RWPE2 (cell line): Measurements from ENCODE around the gene CAGE1.
"Not testable (repeated sequence)": the region's sequence is repeated elsewhere in the genome, so short reads cannot be mapped to it uniquely, and the experiment has no call there.

Experiments
- ATAC-seq: fragments of 200-7000 bp; cut with Tn5 transposase; 3 replicates; pipeline ENCODE4 v1.9.1; 2021; ENCODE audit warnings: low read depth
- DNase-seq: peaks from one replicate; pipeline ENCODE4 v3.0.0-alpha.2; 2020; ENCODE audit warnings: low spot score
- H3K27ac ChIP-seq: fragments of 450-650 bp; 2 replicates; pipeline ENCODE4 v1.5.1; 2017; ENCODE audit warnings: mild to moderate bottlenecking; ENCODE audit not compliant: poor library complexity, severe bottlenecking
- H3K27me3 ChIP-seq: fragments of 250-450 bp; sonication (Bioruptor Pico); 2 replicates; pipeline ENCODE4 v1.5.1; 2021; ENCODE audit warnings: mild to moderate bottlenecking, moderate library complexity; ENCODE audit not compliant: insufficient read depth, poor library complexity, severe bottlenecking
- H3K36me3 ChIP-seq: fragments of 250-450 bp; sonication (Bioruptor Pico); 2 replicates; pipeline ENCODE4 v1.5.1; 2020; ENCODE audit warnings: low read depth, mild to moderate bottlenecking, moderate library complexity
- H3K4me1 ChIP-seq: fragments of 250-450 bp; sonication (Bioruptor Pico); 2 replicates; pipeline ENCODE4 v1.5.1; 2021; ENCODE audit warnings: mild to moderate bottlenecking, moderate library complexity; ENCODE audit not compliant: insufficient read depth, poor library complexity, severe bottlenecking
- H3K4me3 ChIP-seq: fragments of 250-450 bp; sonication (Bioruptor Pico); 2 replicates; pipeline ENCODE4 v1.5.1; 2021; ENCODE audit warnings: mild to moderate bottlenecking, moderate library complexity; ENCODE audit not compliant: severe bottlenecking
- H3K9me3 ChIP-seq: fragments of 250-450 bp; sonication (Bioruptor Pico); 2 replicates; pipeline ENCODE4 v1.5.1; 2021; ENCODE audit warnings: mild to moderate bottlenecking, moderate library complexity; ENCODE audit not compliant: severe bottlenecking
- TF ChIP-seq, protein P1 (sequence below): fragments of 450-650 bp; IDR thresholded peaks from one replicate; pipeline ENCODE4 v1.5.1; 2017; ENCODE audit warnings: mild to moderate bottlenecking, moderate library complexity; ENCODE audit not compliant: poor library complexity, severe bottlenecking

The CAGE1 gene

DNA sequence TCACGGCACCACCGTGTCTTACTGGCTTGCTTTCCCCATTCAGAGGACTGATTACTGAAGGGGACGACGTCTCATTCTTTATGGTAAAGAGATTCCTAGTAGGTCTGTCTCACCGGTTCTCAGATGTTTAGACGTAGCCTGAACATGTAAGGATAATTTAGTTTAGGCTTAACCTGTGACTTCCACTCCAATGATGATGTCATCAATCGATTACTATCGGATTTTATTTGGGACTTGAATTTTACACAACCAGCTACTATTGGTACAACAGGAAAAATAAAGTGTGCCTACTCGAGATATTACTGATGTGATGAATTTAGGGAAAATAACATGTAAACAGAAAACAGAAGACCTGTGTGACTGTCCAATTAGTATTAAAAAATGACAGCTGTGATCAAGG is 72.0 kb downstream of the CAGE1 start:
- Histone ChIP-seq H3K4me3 (no peak overlapping the region), H3K27me3 (no peaks in the 10 kb centered on the region), H3K36me3 (no peaks in the 10 kb centered on the region), H3K4me1 (peaks cover 6% of the 10 kb centered on the region), H3K27ac (no peak overlapping the region), H3K9me3 (no peaks in the 10 kb centered on the region)
- DNase-seq (no peak), ATAC-seq (no peak)
- TF ChIP-seq, protein P1, sequence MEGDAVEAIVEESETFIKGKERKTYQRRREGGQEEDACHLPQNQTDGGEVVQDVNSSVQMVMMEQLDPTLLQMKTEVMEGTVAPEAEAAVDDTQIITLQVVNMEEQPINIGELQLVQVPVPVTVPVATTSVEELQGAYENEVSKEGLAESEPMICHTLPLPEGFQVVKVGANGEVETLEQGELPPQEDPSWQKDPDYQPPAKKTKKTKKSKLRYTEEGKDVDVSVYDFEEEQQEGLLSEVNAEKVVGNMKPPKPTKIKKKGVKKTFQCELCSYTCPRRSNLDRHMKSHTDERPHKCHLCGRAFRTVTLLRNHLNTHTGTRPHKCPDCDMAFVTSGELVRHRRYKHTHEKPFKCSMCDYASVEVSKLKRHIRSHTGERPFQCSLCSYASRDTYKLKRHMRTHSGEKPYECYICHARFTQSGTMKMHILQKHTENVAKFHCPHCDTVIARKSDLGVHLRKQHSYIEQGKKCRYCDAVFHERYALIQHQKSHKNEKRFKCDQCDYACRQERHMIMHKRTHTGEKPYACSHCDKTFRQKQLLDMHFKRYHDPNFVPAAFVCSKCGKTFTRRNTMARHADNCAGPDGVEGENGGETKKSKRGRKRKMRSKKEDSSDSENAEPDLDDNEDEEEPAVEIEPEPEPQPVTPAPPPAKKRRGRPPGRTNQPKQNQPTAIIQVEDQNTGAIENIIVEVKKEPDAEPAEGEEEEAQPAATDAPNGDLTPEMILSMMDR, result no peak

DNA sequence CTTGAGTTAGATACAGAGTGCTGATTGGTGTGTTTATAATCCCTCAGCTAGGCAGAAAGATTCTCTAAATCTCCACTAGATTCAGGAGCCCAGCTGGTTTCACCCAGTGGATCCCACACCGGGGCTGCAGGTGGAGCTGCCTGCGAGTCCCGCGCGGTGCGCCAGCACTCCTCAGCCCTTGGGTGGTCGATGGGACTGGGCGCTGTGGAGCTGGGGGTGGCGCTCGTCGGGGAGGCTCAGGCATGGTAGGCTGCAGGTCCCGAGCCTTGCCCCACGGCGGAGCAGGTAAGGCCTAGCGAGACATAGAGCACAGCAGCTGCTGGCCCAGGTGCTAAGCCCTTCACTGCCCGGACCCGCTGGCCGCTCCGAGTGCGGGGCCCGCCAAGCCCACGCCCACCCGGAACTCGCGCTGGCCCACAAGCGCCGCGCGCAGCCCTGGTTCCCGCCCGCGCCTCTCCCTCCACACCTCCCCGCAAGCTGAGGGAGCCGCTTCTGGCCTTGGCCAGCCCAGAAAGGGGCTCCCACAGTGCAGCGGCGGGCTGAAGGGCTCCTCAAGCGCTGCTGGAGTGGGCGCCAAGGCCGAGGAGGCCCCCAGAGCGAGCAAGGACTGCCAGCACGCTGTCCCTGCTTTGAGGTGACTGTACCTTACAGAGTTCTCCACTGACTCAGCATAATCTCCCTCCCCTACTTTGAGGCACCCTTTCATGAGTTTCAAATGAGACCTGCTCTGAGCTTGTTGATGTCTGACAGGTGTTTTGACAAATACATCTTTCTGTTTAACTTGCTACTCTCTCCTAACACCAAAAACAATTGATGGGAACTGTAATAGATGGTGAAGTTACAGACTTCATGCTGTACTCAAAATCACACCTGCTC is 72.6 kb downstream of the CAGE1 start:
- DNase-seq (no peak), ATAC-seq (no peak)
- H3K36me3 ChIP-seq, result no peaks in the 10 kb centered on the region; the same call in 1 of the 2 replicates
- H3K4me1 ChIP-seq, result peaks cover 6% of the 10 kb centered on the region
- TF ChIP-seq, protein P1, result no peak
- H3K27ac ChIP-seq, result no peak overlapping the region
- no peak overlapping the region for H3K4me3 ChIP-seq
- H3K27me3 ChIP-seq, result no peaks in the 10 kb centered on the region
- H3K9me3 ChIP-seq, result no peaks in the 10 kb centered on the region

DNA sequence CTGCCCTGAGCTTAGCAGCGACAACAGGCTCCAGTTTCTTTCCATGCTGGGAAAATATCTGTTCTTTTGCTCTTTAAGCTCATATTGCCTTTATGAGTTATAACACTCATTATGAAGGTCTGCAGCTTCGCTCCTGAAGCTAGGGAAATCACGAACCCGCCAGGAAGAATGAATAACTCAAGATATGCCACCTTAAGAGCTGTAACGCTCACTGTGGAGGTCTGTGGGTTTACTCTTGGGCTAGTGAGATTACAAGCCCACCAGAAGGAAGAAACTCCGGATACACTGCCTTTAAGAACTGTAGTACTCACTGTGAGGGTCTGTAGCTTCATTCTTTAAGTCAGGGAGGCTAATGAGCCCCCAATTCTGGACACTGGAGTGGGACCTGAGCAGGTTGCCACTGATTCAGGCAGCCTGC is 73.6 kb downstream of the CAGE1 start:
- Histone ChIP-seq H3K27me3 (no peaks in the 10 kb centered on the region), H3K9me3 (no peaks in the 10 kb centered on the region), H3K4me3 (no peak overlapping the region), H3K4me1 (peaks cover 11% of the 10 kb centered on the region), H3K36me3 (peaks cover 9% of the 10 kb centered on the region; the same call in 1 of the 2 replicates), H3K27ac (no peak overlapping the region)
- TF ChIP-seq, protein P1, result no peak
- DNase-seq (no peak), ATAC-seq (no peak)

DNA sequence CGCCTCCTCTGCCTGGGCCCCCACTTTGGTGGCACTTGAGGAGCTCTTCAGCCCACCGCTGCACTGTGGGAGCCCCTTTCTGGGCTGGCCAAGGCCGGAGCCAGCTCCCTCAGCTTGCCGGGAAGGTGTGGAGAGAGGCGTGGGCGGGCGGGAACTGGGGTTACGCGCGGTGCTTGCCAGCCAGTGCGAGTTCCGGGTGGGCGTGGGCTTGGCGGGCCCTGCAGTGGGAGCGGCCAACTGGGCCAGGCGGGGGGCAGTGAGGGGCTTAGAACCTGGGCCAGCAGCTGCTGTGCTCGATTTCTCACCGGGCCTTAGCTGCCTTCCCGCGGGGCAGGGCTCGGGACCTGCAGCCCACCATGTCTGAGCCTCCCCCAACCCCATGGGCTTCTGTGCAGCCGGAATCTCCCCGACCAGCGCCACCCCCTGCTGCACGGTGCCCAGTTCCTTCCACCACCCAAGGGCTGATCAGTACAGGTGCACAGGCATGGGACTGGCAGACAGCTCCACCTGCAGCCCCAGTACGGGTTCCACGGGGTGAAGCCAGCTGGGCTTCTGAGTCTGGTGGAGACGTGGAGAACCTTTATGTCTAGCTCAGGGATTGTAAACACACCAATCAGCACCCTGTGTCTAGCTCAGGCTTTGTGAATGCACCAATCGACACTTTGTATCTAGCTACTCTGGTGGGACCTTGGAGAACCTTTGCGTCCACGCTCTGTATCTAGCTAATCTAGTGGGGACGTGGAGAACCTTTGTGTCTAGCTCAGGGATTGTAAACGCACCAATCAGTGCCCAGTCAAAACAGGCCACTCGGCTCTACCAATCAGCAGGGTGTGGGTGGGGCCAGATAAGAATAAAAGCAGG is 74.2 kb downstream of the CAGE1 start:
- DNase-seq, H3K27me3 ChIP-seq, H3K4me3 ChIP-seq, H3K9me3 ChIP-seq, ATAC-seq, H3K27ac ChIP-seq: not testable (repeated sequence)
- peaks cover 11% of the 10 kb centered on the region for H3K4me1 ChIP-seq
- H3K36me3 ChIP-seq, result peaks cover 11% of the 10 kb centered on the region; the same call in 1 of the 2 replicates

DNA sequence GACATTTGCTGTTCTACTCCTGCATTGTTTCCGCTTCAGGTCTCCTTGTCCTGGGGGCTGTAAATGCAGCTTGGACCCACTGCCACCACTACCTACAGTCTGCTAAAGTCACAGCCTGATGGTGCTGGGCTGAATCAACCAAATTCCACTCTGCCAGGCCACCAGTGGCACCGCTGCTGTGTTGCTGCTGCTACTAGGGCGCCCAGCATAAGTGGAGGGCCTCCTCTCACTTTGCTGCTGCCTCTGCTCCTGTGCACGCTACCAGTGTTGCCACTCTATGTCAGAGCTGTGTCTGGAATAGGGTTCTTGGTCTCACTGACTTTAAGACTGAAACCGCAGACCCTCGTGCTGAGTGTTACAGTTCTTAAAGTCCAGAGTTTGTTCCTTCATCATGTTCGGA is 75.1 kb downstream of the CAGE1 start:
- Histone ChIP-seq H3K36me3 (peaks cover 20% of the 10 kb centered on the region), H3K27ac (peak overlapping the region; percentile 73), H3K9me3 (no peaks in the 10 kb centered on the region), H3K4me1 (peaks cover 11% of the 10 kb centered on the region), H3K4me3 (no peak overlapping the region), H3K27me3 (no peaks in the 10 kb centered on the region)
- ATAC-seq, result no peak
- TF ChIP-seq, protein P1, result no peak
- no peak for DNase-seq
